Glutamatergic neuron (in vitro differentiated cells): ENCODE data around the gene RDH5. TPM values are rescaled to one million over a fixed set of nuclear protein-coding genes. Genes with fewer than 3 reads are reported as not detected.

Source experiments
- DNase-seq: peaks from one replicate; pipeline ENCODE4 v3.0.0; 2022
- H3K27ac Mint-ChIP-seq: one replicate; pipeline ENCODE4 v1.8.0; 2020; ENCODE audit warnings: mild to moderate bottlenecking, mixed read lengths, inconsistent platforms; ENCODE audit not compliant: unreplicated experiment
- H3K27me3 Mint-ChIP-seq: one replicate; pipeline ENCODE4 v1.8.0; 2020; ENCODE audit warnings: mild to moderate bottlenecking, moderate library complexity, mixed read lengths, inconsistent platforms; ENCODE audit not compliant: unreplicated experiment
- H3K36me3 Mint-ChIP-seq: one replicate; pipeline ENCODE4 v1.8.0; 2020; ENCODE audit warnings: mild to moderate bottlenecking, mixed read lengths, inconsistent platforms; ENCODE audit not compliant: unreplicated experiment
- H3K4me1 Mint-ChIP-seq: one replicate; pipeline ENCODE4 v1.8.0; 2020; ENCODE audit warnings: mild to moderate bottlenecking, low read depth, mixed read lengths, inconsistent platforms; ENCODE audit not compliant: unreplicated experiment
- H3K4me3 Mint-ChIP-seq: one replicate; pipeline ENCODE4 v1.8.0; 2020; ENCODE audit warnings: mild to moderate bottlenecking, mixed read lengths, inconsistent platforms; ENCODE audit not compliant: unreplicated experiment
- H3K9me3 Mint-ChIP-seq: one replicate; pipeline ENCODE4 v1.8.0; 2020; ENCODE audit warnings: mild to moderate bottlenecking, moderate library complexity, mixed read lengths, inconsistent platforms; ENCODE audit not compliant: unreplicated experiment
- CTCF ChIP-seq: fragments of 200-600 bp; sonication (generic); IDR thresholded peaks from one replicate; pipeline ENCODE4 v1.5.0; 2021; ENCODE audit not compliant: partially characterized antibody, unreplicated experiment
- total RNA-seq: library from RNA; stranded (reverse); fragmentation: NEBNext Ultra II Directional; extraction: Animal tissue kit (Norgen Biotek cat#: 25700); gene quantifications from one replicate; pipeline ENCODE4 v1.2.1, GENCODE V29; 2021; ENCODE audit not compliant: unreplicated experiment

The RDH5 gene
- total RNA-seq, 1 donor from 2014 or later = 6.6 TPM

- TF ChIP-seq CTCF = no peak
- Mint-ChIP-seq H3K27me3 (peaks cover 4% of the 10 kb centered on the region), H3K4me1 (peaks cover 2% of the 10 kb centered on the region), H3K27ac (no peak overlapping the region), H3K9me3 (peaks cover 7% of the 10 kb centered on the region), H3K4me3 (no peak overlapping the region), H3K36me3 (peaks cover 9% of the 10 kb centered on the region)
- DNase-seq = no peak
These were observed 21.8 kb upstream of the RDH5 start for GRCh38 chr12:55698241-55698955.

- Mint-ChIP-seq H3K9me3 (peaks cover 7% of the 10 kb centered on the region), H3K36me3 (peaks cover 9% of the 10 kb centered on the region), H3K27ac (no peak overlapping the region), H3K4me3 (no peak overlapping the region), H3K4me1 (peaks cover 2% of the 10 kb centered on the region), H3K27me3 (peaks cover 4% of the 10 kb centered on the region)
- no peak for DNase-seq
- no peak for TF ChIP-seq CTCF
These were observed 21.2 kb upstream of the RDH5 start for GRCh38 chr12:55698965-55699364.

GRCh38 chr12:55699471-55700055, 20.6 kb upstream of the RDH5 start:
- no peak overlapping the region for H3K27ac Mint-ChIP-seq
- peaks cover 11% of the 10 kb centered on the region for H3K9me3 Mint-ChIP-seq
- peaks cover 4% of the 10 kb centered on the region for H3K27me3 Mint-ChIP-seq
- no peak overlapping the region for H3K4me3 Mint-ChIP-seq
- H3K36me3 Mint-ChIP-seq = peaks cover 9% of the 10 kb centered on the region
- H3K4me1 Mint-ChIP-seq = peaks cover 2% of the 10 kb centered on the region
- no peak for DNase-seq
- no peak for TF ChIP-seq CTCF

- H3K4me1 Mint-ChIP-seq = peaks cover 7% of the 10 kb centered on the region
- no peak overlapping the region for H3K27ac Mint-ChIP-seq
- DNase-seq = no peak
- H3K9me3 Mint-ChIP-seq = peaks cover 12% of the 10 kb centered on the region
- peaks cover 4% of the 10 kb centered on the region for H3K27me3 Mint-ChIP-seq
- H3K36me3 Mint-ChIP-seq = peaks cover 9% of the 10 kb centered on the region
- no peak overlapping the region for H3K4me3 Mint-ChIP-seq
- no peak for TF ChIP-seq CTCF
These were observed 19.8 kb upstream of the RDH5 start for GRCh38 chr12:55700255-55701018.

GRCh38 chr12:55702861-55703260, 17.3 kb upstream of the RDH5 start:
- H3K36me3 Mint-ChIP-seq = peaks cover 5% of the 10 kb centered on the region
- no peak for DNase-seq
- no peak for TF ChIP-seq CTCF
- H3K4me1 Mint-ChIP-seq = peaks cover 16% of the 10 kb centered on the region
- peaks cover 6% of the 10 kb centered on the region for H3K27me3 Mint-ChIP-seq
- H3K9me3 Mint-ChIP-seq = peaks cover 10% of the 10 kb centered on the region
- no peak overlapping the region for H3K4me3 Mint-ChIP-seq
- no peak overlapping the region for H3K27ac Mint-ChIP-seq
